HCT116 (cell line): ENCODE data around the gene RXFP4. TPM values are rescaled to one million over a fixed set of nuclear protein-coding genes. Genes with fewer than 3 reads are reported as not detected.

Experiments used
- ATAC-seq: fragments of 200-7000 bp; cut with Tn5 transposase; 2 replicates; pipeline ENCODE4 v1.9.1; 2020; ENCODE audit warnings: mild to moderate bottlenecking, moderate library complexity
- BruUV-seq: library from RNA; stranded (reverse); fragments of 400-500 nt; replicated peaks from 2 replicates; lab custom pipeline; 2021; lab: Mats Ljungman, UMichigan
- CTCF ChIA-PET: fragments of 300-600 bp; sonication (Branson Sonifier 250); formaldehyde crosslinking; loops from one replicate; lab custom pipeline; 2021; ENCODE audit warnings: antibody characterized with exemption; lab: Charles Lee
- POLR2A ChIA-PET: fragments of 300-600, 350-600 bp; sonication (Branson Sonifier 250); formaldehyde crosslinking; loops from one replicate; lab custom pipeline; 2021; ENCODE audit warnings: antibody characterized with exemption; lab: Charles Lee
- RAD21 ChIA-PET, 2 experiments: fragments of 300-600 bp; sonication (Branson Sonifier 250); formaldehyde crosslinking; loops; one replicate each; lab custom pipeline; 2023; ENCODE audit warnings: low total read pairs in 2 of 2; ENCODE audit not compliant: uncharacterized antibody in 2 of 2, unreplicated experiment in 2 of 2, low non-redundant PET in 1 of 2; lab: Charles Lee
- DNase-seq: peaks from one replicate; pipeline ENCODE4 v3.0.0-alpha.2; 2010; ENCODE audit warnings: low read depth, low spot score
- H2AFZ ChIP-seq: fragments of 200-600 bp; shearing (Covaris generic), sonication (generic); 2 replicates; pipeline ENCODE4 v1.6.1; 2017; ENCODE audit warnings: low read depth, mixed run types, mixed read lengths, antibody characterized with exemption, low read length; ENCODE audit not compliant: poor library complexity, severe bottlenecking
- H3K27ac ChIP-seq: 2 replicates; pipeline ENCODE4 v1.5.1; 2012; ENCODE audit warnings: low read depth, low read length
- H3K27me3 ChIP-seq: fragments of 200-600 bp; sonication (generic); 2 replicates; pipeline ENCODE4 v1.6.1; 2016; ENCODE audit warnings: mixed run types, low read length, mixed read lengths; ENCODE audit not compliant: insufficient read depth
- H3K36me3 ChIP-seq, 2 experiments: fragments of 200-500 bp in 1 of 2; fragments of 200-600 bp in 1 of 2; sonication (Bioruptor generic) in 1 of 2; sonication (generic) in 1 of 2; 2 replicates each; pipeline versions ENCODE4 v1.5.1 to v1.6.1; 2014 to 2016; ENCODE audit warnings: low read length in 2 of 2, inconsistent platforms in 1 of 2, mixed read lengths in 1 of 2, mixed run types in 1 of 2; ENCODE audit not compliant: insufficient read depth in 2 of 2, control insufficient read depth in 1 of 2
- H3K4me1 ChIP-seq, 2 experiments: fragments of 200-600 bp in 1 of 2; sonication (generic) in 1 of 2; 2 replicates each; pipeline versions ENCODE4 v1.5.1 to v1.6.1; 2012 to 2017; ENCODE audit warnings: low read length in 2 of 2, inconsistent platforms in 1 of 2, mild to moderate bottlenecking in 1 of 2, mixed read lengths in 1 of 2, mixed run types in 1 of 2, moderate library complexity in 1 of 2; ENCODE audit not compliant: insufficient read depth in 2 of 2, control insufficient read depth in 1 of 2
- H3K4me2 ChIP-seq: fragments of 200-600 bp; sonication (generic); 2 replicates; pipeline ENCODE4 v1.6.1; 2017; ENCODE audit warnings: mixed run types, low read length, mixed read lengths
- H3K4me3 ChIP-seq, 2 experiments: fragments of 200-600 bp in 1 of 2; sonication (generic) in 1 of 2; replicated peaks in 1 of 2; 2 replicates each; pipeline ENCODE4 v1.5.1; 2011 to 2016; ENCODE audit warnings: low read length in 2 of 2, control low read depth in 1 of 2, low read depth in 1 of 2, mild to moderate bottlenecking in 1 of 2, mixed read lengths in 1 of 2, mixed run types in 1 of 2
- H3K79me2 ChIP-seq: fragments of 200-600 bp; sonication (generic); 2 replicates; pipeline ENCODE4 v1.6.1; 2017; ENCODE audit warnings: mild to moderate bottlenecking, mixed run types, low read length, moderate library complexity, mixed read lengths; ENCODE audit not compliant: insufficient read depth
- H3K9ac ChIP-seq: fragments of 200-600 bp; sonication (generic); 2 replicates; pipeline ENCODE4 v1.6.1; 2016; ENCODE audit warnings: low read length, mixed read lengths
- H3K9me2 ChIP-seq: fragments of 200-600 bp; sonication (generic), shearing (Covaris generic); 2 replicates; pipeline ENCODE4 v1.6.1; 2017; ENCODE audit warnings: mixed run types, mild to moderate bottlenecking, moderate library complexity; ENCODE audit not compliant: insufficient read depth
- H3K9me3 ChIP-seq, 2 experiments: fragments of 200-500 bp in 1 of 2; fragments of 200-600 bp in 1 of 2; sonication (Bioruptor generic) in 1 of 2; sonication (generic) in 1 of 2; 2 replicates each; pipeline ENCODE4 v1.6.1; 2014 to 2017; ENCODE audit warnings: low read length in 2 of 2, mixed read lengths in 2 of 2, inconsistent platforms in 1 of 2, low read depth in 1 of 2, mild to moderate bottlenecking in 1 of 2, mixed run types in 1 of 2, moderate library complexity in 1 of 2; ENCODE audit not compliant: control insufficient read depth in 1 of 2, insufficient read depth in 1 of 2
- H4K20me1 ChIP-seq: fragments of 200-600 bp; sonication (generic), shearing (Covaris generic); 2 replicates; pipeline ENCODE4 v1.6.1; 2017; ENCODE audit warnings: mixed run types, mild to moderate bottlenecking, moderate library complexity; ENCODE audit not compliant: insufficient read depth
- CBX3 ChIP-seq: IDR thresholded peaks from 2 replicates; pipeline ENCODE4 v1.6.1; 2012; ENCODE audit warnings: low read depth
- CEBPB ChIP-seq: IDR thresholded peaks from 2 replicates; pipeline ENCODE4 v1.6.1; 2012; ENCODE audit warnings: low read depth
- EGR1 ChIP-seq: IDR thresholded peaks from 2 replicates; pipeline ENCODE4 v1.6.1; 2012; ENCODE audit warnings: low read depth
- EZH2 ChIP-seq: fragments of 200-600 bp; sonication (generic); IDR thresholded peaks from 2 replicates; pipeline ENCODE4 v1.6.1; 2017; ENCODE audit warnings: antibody characterized with exemption, mixed run types
- EZH2phosphoT487 ChIP-seq: fragments of 200-600 bp; IDR thresholded peaks from 2 replicates; pipeline ENCODE4 v1.6.1; 2018; ENCODE audit warnings: antibody characterized with exemption, borderline replicate concordance
- FOSL1 ChIP-seq: IDR thresholded peaks from 2 replicates; pipeline ENCODE4 v1.6.1; 2012; ENCODE audit warnings: low read depth
- JUND ChIP-seq: IDR thresholded peaks from 2 replicates; pipeline ENCODE4 v1.6.1; 2012
- POLR2AphosphoS5 ChIP-seq: IDR thresholded peaks from 2 replicates; pipeline ENCODE4 v1.6.1; 2011; ENCODE audit warnings: mild to moderate bottlenecking, low read depth, low read length, moderate library complexity
- RAD21 ChIP-seq: IDR thresholded peaks from 2 replicates; pipeline ENCODE4 v1.6.1; 2012; ENCODE audit warnings: low read depth, mild to moderate bottlenecking
- SIN3A ChIP-seq: IDR thresholded peaks from 2 replicates; pipeline ENCODE4 v1.6.1; 2012; ENCODE audit warnings: low read depth
- SP1 ChIP-seq: IDR thresholded peaks from 2 replicates; pipeline ENCODE4 v1.6.1; 2012; ENCODE audit warnings: low read depth
- SRF ChIP-seq: IDR thresholded peaks from 2 replicates; pipeline ENCODE4 v1.6.1; 2012; ENCODE audit warnings: low read depth
- TCF7L2 ChIP-seq: IDR thresholded peaks from 2 replicates; pipeline ENCODE4 v1.7.0; 2011; ENCODE audit warnings: borderline replicate concordance, inconsistent platforms; ENCODE audit not compliant: insufficient read depth, insufficient read length; ENCODE audit errors: extremely low read depth
- YY1 ChIP-seq: IDR thresholded peaks from 2 replicates; pipeline ENCODE4 v1.6.1; 2011; ENCODE audit warnings: low read length, low read depth, moderate library complexity, mild to moderate bottlenecking; ENCODE audit not compliant: insufficient replicate concordance; ENCODE audit errors: extremely low read depth
- ZBTB33 ChIP-seq: IDR thresholded peaks from 2 replicates; pipeline ENCODE4 v1.6.1; 2011; ENCODE audit warnings: mild to moderate bottlenecking, low read length, moderate library complexity; ENCODE audit not compliant: insufficient replicate concordance; ENCODE audit errors: extremely low read depth
- ZFX ChIP-seq: fragments of 450-650 bp; IDR thresholded peaks from 2 replicates; pipeline ENCODE4 v1.6.1; 2017
- ZNF274 ChIP-seq: fragments of 200-500 bp; sonication (Bioruptor generic); IDR thresholded peaks from 2 replicates; pipeline ENCODE4 v1.6.1; 2014; ENCODE audit warnings: mild to moderate bottlenecking, low read depth, low read length, inconsistent platforms
- intact Hi-C: fragments of 100-400 bp; cut with micrococcal nuclease; formaldehyde crosslinking; loops from 2 replicates; pipeline ENCODE4 v1.10.0; 2022
- total RNA-seq: library from RNA; stranded (reverse); gene quantifications from one replicate; pipeline ENCODE4 v1.2.1, GENCODE V29; 2021; ENCODE audit not compliant: unreplicated experiment
- TF ChIP-seq, protein P1 (sequence below): IDR thresholded peaks from 2 replicates; pipeline ENCODE4 v1.6.1; 2012
- TF ChIP-seq, protein P2 (sequence below): IDR thresholded peaks from 2 replicates; pipeline ENCODE4 v1.6.1; 2012
- TF ChIP-seq, protein P3 (sequence below), 3 experiments: fragments of 200-600 bp in 1 of 3; sonication (generic) in 1 of 3; IDR thresholded peaks in 2 of 3; conservative IDR thresholded peaks in 1 of 3; 2 replicates each; pipeline ENCODE4 v1.5.1; 2012 to 2017; ENCODE audit warnings: low read depth in 2 of 3, low read length in 2 of 3, antibody characterized with exemption in 1 of 3, borderline replicate concordance in 1 of 3, control low read depth in 1 of 3, mild to moderate bottlenecking in 1 of 3, mixed read lengths in 1 of 3, mixed run types in 1 of 3, moderate library complexity in 1 of 3; ENCODE audit not compliant: insufficient read depth in 1 of 3

The RXFP4 gene
- total RNA-seq, 1 experiment from 2014 or later = 0.20 TPM

GRCh38 chr1:155892796-155893195 is 48.6 kb upstream of the RXFP4 start (continued):
- TF ChIP-seq ZFX (no peak), SRF (no peak), POLR2AphosphoS5 (no peak; the same call in 1 of the 2 replicates)

- peaks cover 27 to 41% of the 10 kb centered on the region in 2 experiments for H3K4me1 ChIP-seq
- peak overlapping the region; percentile 55 for H3K9ac ChIP-seq
- H3K4me3 ChIP-seq = peak overlapping the region in 1 of 2 experiments; percentile 37; a peak in 2 of 4 replicates
- intact Hi-C loops = no loop called here
- H3K79me2 ChIP-seq = peaks cover 1% of the 10 kb centered on the region; the same call in 1 of the 2 replicates
- no peaks in the 10 kb centered on the region for H3K9me3 ChIP-seq
- peaks cover 4 to 13% of the 10 kb centered on the region in 2 experiments; a peak in 3 of 4 replicates for H3K36me3 ChIP-seq
- DNase-seq (peak; percentile 27), ATAC-seq (peak; percentile 58)
- ChIA-PET RAD21 (interaction anchor here in 1 of 2 experiments (0.6 kb wide), 1 partner anchor 60 kb away, joined by 4 read pairs; no protein-coding TSS in a partner anchor), CTCF (interaction anchor here (1.6 kb wide), 1 partner anchor 9 kb away, joined by 3 read pairs; no protein-coding TSS in a partner anchor), POLR2A (interaction anchor here (0.7 to 1.6 kb wide), 3 partner anchors 41 to 90 kb away, joined by 3 to 5 read pairs (median 4); partner anchors contain the start of gene KHDC4)
- H4K20me1 ChIP-seq = peaks cover under 1% of the 10 kb centered on the region; the same call in 1 of the 2 replicates
- peak overlapping the region; percentile 69 for H3K4me2 ChIP-seq
- H3K27ac ChIP-seq = peak overlapping the region; percentile 81
- H3K27me3 ChIP-seq = no peaks in the 10 kb centered on the region
- H3K9me2 ChIP-seq = no peaks in the 10 kb centered on the region
- BruUV-seq = TSS peak; percentile 81
- no peak overlapping the region for H2AFZ ChIP-seq
- TF ChIP-seq ZNF274 = no peak
- TF ChIP-seq, protein P1, sequence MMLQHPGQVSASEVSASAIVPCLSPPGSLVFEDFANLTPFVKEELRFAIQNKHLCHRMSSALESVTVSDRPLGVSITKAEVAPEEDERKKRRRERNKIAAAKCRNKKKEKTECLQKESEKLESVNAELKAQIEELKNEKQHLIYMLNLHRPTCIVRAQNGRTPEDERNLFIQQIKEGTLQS = no peak
- peak; percentile 49 for TF ChIP-seq FOSL1
- TF ChIP-seq SP1 = no peak; the same call in 1 of the 2 replicates
- no peak for TF ChIP-seq TCF7L2
- no peak for TF ChIP-seq SIN3A
- TF ChIP-seq POLR2AphosphoS5 = peak; percentile 46
- no peak; the same call in 1 of the 2 replicates for TF ChIP-seq CEBPB
- no peak for TF ChIP-seq RAD21
- TF ChIP-seq ZBTB33 = no peak
- TF ChIP-seq, protein P2, sequence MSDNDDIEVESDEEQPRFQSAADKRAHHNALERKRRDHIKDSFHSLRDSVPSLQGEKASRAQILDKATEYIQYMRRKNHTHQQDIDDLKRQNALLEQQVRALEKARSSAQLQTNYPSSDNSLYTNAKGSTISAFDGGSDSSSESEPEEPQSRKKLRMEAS = peak; percentile 65
- 0 out of 2 replicates have a peak, but pooled peaks have one; percentile 46 for TF ChIP-seq SRF
- no peak for TF ChIP-seq EGR1
- peak; percentile 63 for TF ChIP-seq JUND
- TF ChIP-seq, protein P3, sequence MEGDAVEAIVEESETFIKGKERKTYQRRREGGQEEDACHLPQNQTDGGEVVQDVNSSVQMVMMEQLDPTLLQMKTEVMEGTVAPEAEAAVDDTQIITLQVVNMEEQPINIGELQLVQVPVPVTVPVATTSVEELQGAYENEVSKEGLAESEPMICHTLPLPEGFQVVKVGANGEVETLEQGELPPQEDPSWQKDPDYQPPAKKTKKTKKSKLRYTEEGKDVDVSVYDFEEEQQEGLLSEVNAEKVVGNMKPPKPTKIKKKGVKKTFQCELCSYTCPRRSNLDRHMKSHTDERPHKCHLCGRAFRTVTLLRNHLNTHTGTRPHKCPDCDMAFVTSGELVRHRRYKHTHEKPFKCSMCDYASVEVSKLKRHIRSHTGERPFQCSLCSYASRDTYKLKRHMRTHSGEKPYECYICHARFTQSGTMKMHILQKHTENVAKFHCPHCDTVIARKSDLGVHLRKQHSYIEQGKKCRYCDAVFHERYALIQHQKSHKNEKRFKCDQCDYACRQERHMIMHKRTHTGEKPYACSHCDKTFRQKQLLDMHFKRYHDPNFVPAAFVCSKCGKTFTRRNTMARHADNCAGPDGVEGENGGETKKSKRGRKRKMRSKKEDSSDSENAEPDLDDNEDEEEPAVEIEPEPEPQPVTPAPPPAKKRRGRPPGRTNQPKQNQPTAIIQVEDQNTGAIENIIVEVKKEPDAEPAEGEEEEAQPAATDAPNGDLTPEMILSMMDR (IDR thresholded peaks at IDR 0.05 in 2 of 3, conservative IDR thresholded peaks at IDR 0.05 in 1 of 3; ENCODE audit: borderline replicate concordance in 1 of 3, insufficient read depth in 1 of 3, low read depth in 2 of 3, low read length in 2 of 3) = no peak
- no peak for TF ChIP-seq EZH2
- TF ChIP-seq CBX3 = no peak
- TF ChIP-seq EZH2phosphoT487 = no peak
- no peak for TF ChIP-seq YY1
Measured at GRCh38 chr1:155893389-155894142, 47.9 kb upstream of the RXFP4 start.
